ENCODE measurements around the gene TMEM225B. TPM values are rescaled to one million over a fixed set of nuclear protein-coding genes. Genes with fewer than 3 reads are reported as not detected.

Gene TMEM225B
- total and polyA plus RNA-seq, 2 of the 4 experiments (the other 2 are of a cell fraction): 0.32 to 0.54 TPM

GRCh38 chr7:99576251-99576650 is 21.8 kb upstream of the TMEM225B start:
- Histone ChIP-seq H3K4me2 (ENCODE audit: low read depth, low read length) (no peak overlapping the region), H3K9me3 (ENCODE audit: control insufficient read depth, insufficient read depth, low read length) (no peaks in the 10 kb centered on the region), H3K9me1 (ENCODE audit: insufficient read depth, low read length) (no peaks in the 10 kb centered on the region; the same call in none of the 2 replicates), H2BK5ac (ENCODE audit: low read depth, low read length, poor library complexity, severe bottlenecking) (no peak overlapping the region), H3K27me3 (ENCODE audit: control insufficient read depth, insufficient read depth, low read length) (no peaks in the 10 kb centered on the region), H2BK20ac (ENCODE audit: low read depth, low read length) (no peak overlapping the region), H3K27ac (ENCODE audit: insufficient read depth, low read length) (no peak overlapping the region), H2AK5ac (ENCODE audit: low read depth, low read length) (no peak overlapping the region), H4K8ac (ENCODE audit: low read depth in 2 of 2, low read length in 2 of 2) (no peak overlapping the region), H3K18ac (ENCODE audit: low read depth, low read length) (no peak overlapping the region), H4K20me1 (ENCODE audit: insufficient read depth, low read length) (peaks cover 9% of the 10 kb centered on the region), H3K79me1 (ENCODE audit: low read depth in 1 of 2, low read length in 2 of 2) (peaks cover 24 to 38% of the 10 kb centered on the region in 2 experiments), H3K23ac (ENCODE audit: low read depth, low read length) (no peak overlapping the region), H4K91ac (ENCODE audit: insufficient read depth, low read depth, low read length) (no peak overlapping the region), H3K36me3 (ENCODE audit: control insufficient read depth, insufficient read depth, low read length) (peaks cover 17% of the 10 kb centered on the region), H2AK9ac (replicated peaks; ENCODE audit: low read depth, low read length, poor library complexity) (no peak overlapping the region), H2AFZ (replicated peaks; ENCODE audit: low read length, poor library complexity) (no peak overlapping the region), H3K56ac (ENCODE audit: extremely low read depth, insufficient read depth, low read length) (no peak overlapping the region), H4K5ac (ENCODE audit: low read depth, low read length) (no peak overlapping the region), H3K4me3 (ENCODE audit: insufficient read depth, low read depth, low read length) (no peak overlapping the region), H3K9ac (ENCODE audit: low read depth, low read length) (no peak overlapping the region), H2BK120ac (ENCODE audit: low read depth, low read length) (no peak overlapping the region), H3K4me1 (ENCODE audit: control insufficient read depth, insufficient read depth, low read length) (peaks cover 4% of the 10 kb centered on the region; the same call in 1 of the 2 replicates), H3K14ac (replicated peaks; ENCODE audit: low read depth, low read length) (no peak overlapping the region), H3K4ac (ENCODE audit: low read depth, low read length) (no peak overlapping the region), H2BK15ac (ENCODE audit: low read depth, low read length) (no peak overlapping the region)
- dilution Hi-C loops (cut with HindIII; ENCODE audit: low sequenced_read_pairs, unreplicated experiment): no loop called here
- POLR2A ChIA-PET (ENCODE audit: unreplicated experiment): no interaction called here
- in situ Hi-C loops (cut with MboI; ENCODE audit: low sequenced_read_pairs): no loop called here
- WGBS, 2 experiments (ENCODE audit: extremely low coverage in 2 of 2, insufficient read length in 1 of 2): no CpG with 5 or more reads among the region's 3 CpGs
- intact Hi-C loops (cut with micrococcal nuclease): no loop called here
- ATAC-seq (ENCODE audit: low read depth): no peak
- CTCF ChIA-PET: no interaction called here
- TF ChIP-seq MAZ (IDR thresholded peaks at IDR 0.05; ENCODE audit: borderline replicate concordance, low read depth, low read length) (no peak), MXI1 (IDR thresholded peaks at IDR 0.05; ENCODE audit: borderline replicate concordance, low read depth, low read length) (no peak), RAD21 (IDR thresholded peaks at IDR 0.05; ENCODE audit: low read length) (no peak), NFE2L2 (IDR thresholded peaks at IDR 0.05; ENCODE audit: low read depth, low read length) (no peak), CHD1 (IDR thresholded peaks at IDR 0.05; ENCODE audit: low read depth, low read length) (no peak), USF2 (IDR thresholded peaks at IDR 0.05; ENCODE audit: low read depth, low read length) (no peak), ELK1 (IDR thresholded peaks at IDR 0.05; ENCODE audit: borderline replicate concordance, low read depth, low read length) (no peak), FOS (IDR thresholded peaks at IDR 0.05; ENCODE audit: low read depth, low read length) (no peak), BHLHE40 (IDR thresholded peaks at IDR 0.05; ENCODE audit: low read depth, low read length) (no peak), CTCF (conservative IDR thresholded peaks at IDR 0.05; ENCODE audit: low read depth, low read length) (no peak), RFX5 (IDR thresholded peaks at IDR 0.05; ENCODE audit: low read depth, low read length) (no peak)
- no peak for DNase-seq
- no TSS peak for BruUV-seq (replicated peaks)

Measured in IMR-90 (cell line).